ENCODE data around the gene SLC16A5.
"Not testable (repeated sequence)": the region's sequence is repeated elsewhere in the genome, so short reads cannot be mapped to it uniquely, and the experiment has no call there.

Gene SLC16A5

DNA sequence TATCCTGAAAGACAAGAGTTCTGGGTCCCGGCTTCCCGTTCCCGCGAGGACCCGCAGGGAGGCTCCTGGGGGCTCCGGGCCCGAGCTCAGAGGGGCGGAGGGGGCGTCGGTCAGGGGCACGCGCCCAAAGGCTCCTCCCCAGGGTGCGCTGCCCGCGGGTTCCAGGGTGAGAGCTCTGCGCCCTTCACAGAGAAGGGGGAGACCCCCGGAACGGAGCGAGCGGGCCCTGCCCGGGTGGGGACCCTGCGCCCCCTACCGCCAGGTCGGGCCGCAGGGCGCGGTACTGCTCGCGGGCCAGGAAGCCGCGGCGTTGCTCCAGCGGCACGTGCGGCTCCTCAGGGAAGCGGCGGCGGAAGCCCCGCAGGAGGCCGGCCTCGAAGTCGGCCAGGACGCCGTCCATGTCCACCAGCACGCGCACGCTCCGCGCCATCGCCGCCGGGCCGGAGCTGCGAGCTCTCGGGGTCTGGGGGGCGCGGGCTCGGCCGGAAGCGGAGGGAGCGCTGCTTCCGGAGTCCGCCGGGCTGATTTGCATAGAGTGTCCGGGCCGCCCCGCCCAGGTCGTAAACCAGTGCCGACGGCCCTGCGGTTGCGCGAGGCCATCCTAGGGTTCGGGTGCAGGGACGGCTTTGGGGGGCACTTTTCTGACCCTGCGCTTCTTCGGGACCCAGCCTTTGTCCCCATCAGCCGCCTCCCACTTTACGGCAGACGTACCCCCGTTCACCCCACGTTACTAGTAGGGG, 43.7 kb downstream of the SLC16A5 start, which contains the start of gene NT5C:
Gene NT5C (minus strand): TSS at position 465 of the 740 bp plus-strand sequence. CDS start 35 bp downstream, at position 430.
- in situ Hi-C loops (cut with HindIII; ENCODE audit: low sequenced_read_pairs), result no loop called here

DNA sequence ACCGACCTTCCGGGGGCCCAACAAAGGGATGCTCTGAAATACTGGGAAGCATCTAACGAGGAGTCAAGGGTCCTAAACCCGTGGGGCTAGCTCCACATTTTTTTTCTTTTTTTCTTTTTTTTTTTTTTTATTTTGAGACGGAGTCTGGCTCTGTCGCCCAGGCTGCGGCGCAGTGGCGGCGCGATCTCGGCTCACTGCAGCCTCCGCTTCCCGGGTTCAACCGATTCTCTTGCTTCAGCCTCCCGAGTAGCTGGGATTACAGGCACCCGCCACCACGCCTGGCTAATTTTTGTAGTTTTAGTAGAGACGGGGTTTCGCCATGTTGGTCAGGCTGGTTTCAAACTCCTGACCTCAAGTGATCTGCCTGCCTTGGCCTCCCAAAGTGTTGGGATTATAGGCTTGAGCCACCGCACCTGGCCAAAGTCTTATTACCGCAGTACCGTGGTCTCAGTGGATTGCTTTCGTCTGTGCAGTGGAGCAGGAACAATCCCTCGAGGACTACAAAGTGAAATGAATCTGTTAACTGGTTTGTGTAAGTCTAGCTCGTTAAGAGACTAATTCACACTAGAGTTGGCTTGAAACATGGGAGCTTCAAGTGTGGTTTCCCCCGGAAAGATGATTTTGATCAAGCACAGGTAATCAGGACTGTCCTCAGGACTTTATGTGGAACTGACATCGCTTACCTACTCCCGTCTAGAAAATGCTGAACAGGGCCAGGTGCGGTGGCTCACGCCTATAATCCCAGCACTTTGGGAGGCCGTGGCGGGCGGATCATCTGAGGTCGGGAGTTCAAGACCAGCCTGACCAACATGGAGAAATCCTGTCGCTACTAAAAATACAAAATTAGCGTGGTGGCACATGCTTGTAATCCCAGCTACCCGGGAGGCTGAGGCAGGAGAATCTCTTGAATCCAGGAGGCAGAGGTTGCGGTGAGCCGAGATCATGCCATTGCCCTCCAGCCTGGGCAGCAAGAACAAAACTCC, 44.6 kb downstream of the SLC16A5 start:
- in situ Hi-C loops (cut with HindIII; ENCODE audit: low sequenced_read_pairs), result not testable (repeated sequence)

- in situ Hi-C loops (cut with HindIII; ENCODE audit: low sequenced_read_pairs), result no loop called here
Measured at GRCh38 chr17:75133001-75133400, 45.2 kb downstream of the SLC16A5 start.

DNA sequence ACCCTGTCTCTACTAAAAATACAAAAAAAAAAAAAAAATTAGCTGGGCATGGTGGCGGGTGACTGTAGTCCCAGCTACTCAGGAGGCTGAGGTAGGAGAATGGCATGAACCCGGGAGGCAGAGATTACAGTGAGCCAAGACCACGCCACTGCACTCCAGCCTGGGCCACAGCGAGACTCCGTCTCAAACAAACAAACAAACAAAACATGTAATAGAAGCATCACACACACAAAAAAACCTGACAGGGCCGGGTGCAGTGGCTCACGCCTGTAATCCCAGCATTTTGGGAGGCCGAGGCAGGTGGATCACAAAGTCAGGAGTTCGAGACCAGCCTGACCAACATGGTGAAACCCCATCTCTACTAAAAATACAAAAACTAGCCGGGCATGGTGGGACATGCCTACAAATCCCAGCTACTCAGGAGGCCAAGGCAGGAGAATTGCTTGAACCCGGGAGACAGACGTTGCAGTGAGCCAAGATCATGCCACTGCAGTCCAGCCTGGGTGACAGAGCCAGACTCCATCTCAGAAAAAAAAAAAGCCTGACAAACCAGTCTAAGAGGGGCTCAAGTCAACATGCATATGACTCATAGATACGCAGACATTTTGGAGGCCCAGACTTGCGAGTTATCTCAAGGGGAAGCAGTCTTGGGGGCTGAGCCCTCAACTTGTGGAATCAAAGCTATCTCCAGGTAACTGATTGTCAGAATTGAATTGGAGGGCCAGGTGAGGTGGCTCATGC, 46.0 kb downstream of the SLC16A5 start:
- in situ Hi-C loops (cut with HindIII; ENCODE audit: low sequenced_read_pairs), result not testable (repeated sequence)

DNA sequence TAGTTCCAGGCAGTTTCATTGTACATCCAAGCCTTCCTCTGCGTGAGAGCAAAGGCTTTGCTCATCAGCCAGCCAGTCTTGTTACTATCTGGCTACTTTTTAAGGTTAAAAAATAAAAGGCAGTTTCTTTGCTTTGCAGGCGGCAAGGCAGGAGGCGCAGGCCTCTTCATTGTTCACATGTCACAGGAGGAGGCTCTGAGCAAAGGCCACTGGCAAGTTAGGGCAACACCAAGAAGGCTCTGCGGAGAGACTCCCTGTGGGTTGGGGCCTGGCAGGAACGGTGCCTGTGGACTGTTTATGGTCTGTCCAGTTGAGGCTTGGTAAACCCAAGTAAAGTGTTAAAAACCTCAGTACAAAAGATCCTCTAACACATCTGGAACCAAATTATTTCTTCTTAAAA, 47.7 kb downstream of the SLC16A5 start:
- in situ Hi-C loops (cut with HindIII; ENCODE audit: low sequenced_read_pairs), result no loop called here

GRCh38 chr17:75135946-75136345, 48.2 kb downstream of the SLC16A5 start:
- in situ Hi-C loops (cut with HindIII; ENCODE audit: low sequenced_read_pairs), result no loop called here

GRCh38 chr17:75137762-75138161, 50.0 kb downstream of the SLC16A5 start:
- in situ Hi-C loops (cut with HindIII; ENCODE audit: low sequenced_read_pairs), result not testable (repeated sequence)

DNA sequence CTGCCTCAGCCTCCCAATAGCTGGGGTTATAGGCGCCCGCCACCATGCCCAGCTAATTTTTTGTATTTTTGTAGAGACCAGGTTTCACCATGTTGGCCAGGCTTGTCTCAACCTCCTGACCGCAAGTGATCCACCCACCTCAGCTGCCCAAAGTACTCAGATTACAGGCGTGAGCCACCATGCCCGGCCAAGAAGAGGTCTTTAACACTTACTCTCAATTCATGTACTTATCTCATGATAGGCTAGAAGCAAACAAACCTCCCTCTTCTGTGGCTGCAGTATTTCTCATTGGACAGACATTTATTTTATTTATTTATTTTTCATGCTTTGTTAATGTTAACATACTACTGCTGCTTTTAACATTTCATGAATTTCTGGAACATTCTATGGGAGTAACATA, 50.8 kb downstream of the SLC16A5 start:
- in situ Hi-C loops (cut with HindIII; ENCODE audit: low sequenced_read_pairs), result no loop called here

- in situ Hi-C loops (cut with HindIII; ENCODE audit: low sequenced_read_pairs), result no loop called here
Measured at GRCh38 chr17:75142236-75142971, 54.6 kb downstream of the SLC16A5 start.

GRCh38 chr17:75144816-75145512, 57.2 kb downstream of the SLC16A5 start:
- in situ Hi-C loops (cut with HindIII; ENCODE audit: low sequenced_read_pairs), result no loop called here

GRCh38 chr17:75146592-75146991, 58.8 kb downstream of the SLC16A5 start:
- in situ Hi-C loops (cut with HindIII; ENCODE audit: low sequenced_read_pairs), result no loop called here

DNA sequence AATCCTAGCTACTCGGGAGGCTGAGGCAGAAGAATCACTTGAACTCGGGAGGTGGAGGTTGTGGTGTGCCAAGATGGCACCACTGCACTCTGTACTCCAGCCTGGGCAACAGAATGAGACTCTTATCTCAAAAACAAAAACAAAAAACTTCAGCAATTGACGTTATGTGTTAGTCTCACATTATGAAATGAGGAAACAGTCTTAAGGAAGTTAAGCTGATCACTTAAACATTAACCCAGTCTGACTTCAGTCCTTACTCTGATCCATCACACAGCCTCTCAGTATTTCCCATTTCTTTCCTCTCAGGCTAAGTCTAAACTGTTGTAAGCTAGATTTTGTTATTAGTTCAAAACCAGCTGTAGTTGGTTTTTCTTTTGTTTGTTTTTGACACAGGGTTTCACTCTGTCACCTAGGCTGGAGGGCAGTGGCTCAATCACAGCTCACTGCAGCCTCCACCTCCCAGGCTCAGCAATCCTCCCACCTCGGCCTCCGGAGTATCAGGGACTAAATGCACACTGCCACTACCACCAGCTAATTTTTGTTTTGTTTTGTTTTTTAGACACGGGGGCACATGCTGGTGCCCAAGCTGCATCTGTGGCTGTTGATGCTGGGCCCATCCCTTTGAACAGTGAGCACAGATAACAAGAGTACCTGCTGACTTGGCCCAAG, 60.3 kb downstream of the SLC16A5 start:
- in situ Hi-C loops (cut with HindIII; ENCODE audit: low sequenced_read_pairs), result no loop called here

DNA sequence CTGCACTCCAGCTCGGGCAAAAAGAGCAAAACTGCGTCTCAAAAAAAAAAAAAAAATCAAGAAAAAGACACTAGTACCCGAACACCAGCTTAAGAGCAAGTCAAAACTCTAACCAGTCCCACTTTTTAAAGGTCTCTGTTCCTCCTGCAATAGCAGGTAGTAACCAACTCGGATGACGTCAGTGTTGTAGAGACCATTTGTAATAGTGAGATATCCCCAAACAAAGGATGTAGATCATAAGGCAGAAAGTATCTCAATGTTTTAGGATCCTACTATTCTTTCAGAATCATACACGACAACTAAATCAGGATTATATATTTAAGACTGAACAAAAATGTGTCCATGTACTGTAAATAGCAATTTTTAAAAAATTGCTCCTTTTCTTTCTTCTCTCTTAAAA, 64.2 kb downstream of the SLC16A5 start:
- in situ Hi-C loops (cut with HindIII; ENCODE audit: low sequenced_read_pairs), result no loop called here

DNA sequence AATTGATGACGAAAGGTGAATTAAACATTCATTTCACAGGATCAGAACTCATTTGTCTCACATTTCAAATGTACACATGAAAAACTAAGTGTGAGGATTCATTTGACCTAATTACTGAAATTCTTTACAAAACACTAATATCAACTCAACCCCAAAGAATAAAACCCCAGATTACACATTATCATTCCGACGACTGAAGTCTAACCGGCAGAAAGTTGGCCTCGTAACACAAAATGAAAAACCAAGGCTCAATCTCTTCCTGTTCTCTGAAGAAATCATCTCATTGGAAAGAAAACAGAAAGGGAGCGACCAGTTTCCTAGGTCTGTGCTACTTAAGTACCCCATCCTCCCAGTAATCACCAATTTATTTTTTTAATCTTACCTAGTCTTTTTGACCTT, 64.8 kb downstream of the SLC16A5 start:
- in situ Hi-C loops (cut with HindIII; ENCODE audit: low sequenced_read_pairs), result no loop called here

GRCh38 chr17:75152922-75153779, 65.4 kb downstream of the SLC16A5 start:
- in situ Hi-C loops (cut with HindIII; ENCODE audit: low sequenced_read_pairs), result no loop called here

DNA sequence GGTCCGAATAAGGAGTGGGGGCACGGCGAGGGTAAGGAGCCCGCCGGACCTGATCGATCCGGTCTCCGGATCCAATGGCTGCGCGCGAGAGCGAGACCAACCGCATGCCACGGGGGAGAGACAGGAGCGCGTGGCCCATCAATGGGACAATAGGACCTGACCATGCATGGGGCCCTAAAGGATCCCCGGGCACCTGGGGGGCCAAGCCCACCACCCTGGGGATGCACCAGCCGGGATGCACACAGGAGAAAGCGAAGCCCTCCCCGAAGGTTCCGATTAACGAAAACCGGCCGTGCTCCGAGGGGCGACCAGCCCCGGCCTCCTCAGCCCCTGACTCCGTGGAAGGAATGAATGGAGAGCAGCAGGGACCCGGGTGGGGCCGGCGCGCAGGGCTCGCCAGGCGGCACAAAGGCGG, 66.0 kb downstream of the SLC16A5 start:
- in situ Hi-C loops (cut with HindIII; ENCODE audit: low sequenced_read_pairs), result no loop called here

- in situ Hi-C loops (cut with HindIII; ENCODE audit: low sequenced_read_pairs), result no loop called here
Measured at GRCh38 chr17:75154195-75155106, 66.7 kb downstream of the SLC16A5 start, which contains the start of gene JPT1. Gene JPT1 (minus strand): TSS chr17:75154512. CDS start chr17:75154397, 115 bp downstream.

Measured in DLD1 (cell line).